Thyroid gland (tissue), 4 donors: ENCODE results near the gene PLEKHG7. TPM values are rescaled to one million over a fixed set of nuclear protein-coding genes. Genes with fewer than 3 reads are reported as not detected.
"Not testable (repeated sequence)": the region's sequence is repeated elsewhere in the genome, so short reads cannot be mapped to it uniquely, and the experiment has no call there.

ENCODE experiments used
- DNase-seq, 2 donors: peaks; one replicate each; pipeline ENCODE4 v3.0.0-alpha.2; 2019
- H3K27ac ChIP-seq, 3 donors: fragments of 200-600 bp; sonication (generic); 1 replicate in 2 of 3; 2 replicates in 1 of 3; pipeline ENCODE4 v1.5.1; 2016 to 2019; ENCODE audit warnings: mild to moderate bottlenecking in 1 of 3, moderate library complexity in 1 of 3
- H3K27me3 ChIP-seq: fragments of 200-600 bp; sonication (generic); one replicate; pipeline ENCODE4 v1.5.1; 2019
- H3K36me3 ChIP-seq, 2 donors: fragments of 200-600 bp; sonication (generic); one replicate each; pipeline ENCODE4 v1.5.1; 2016 to 2019
- H3K4me1 ChIP-seq, 2 donors: fragments of 200-600 bp; sonication (generic); one replicate each; pipeline ENCODE4 v1.5.1; 2017 to 2019
- H3K4me3 ChIP-seq, 3 donors: fragments of 200-600 bp; sonication (generic); replicated peaks in 1 of 3; 1 replicate in 2 of 3; 2 replicates in 1 of 3; pipeline ENCODE4 v1.5.1; 2016; ENCODE audit warnings: mild to moderate bottlenecking in 1 of 3
- H3K9me3 ChIP-seq: fragments of 200-600 bp; sonication (generic); one replicate; pipeline ENCODE4 v1.5.1; 2017
- CTCF ChIP-seq, 6 experiments: fragments of 200-600 bp in 3 of 6; fragments of 450-650 bp in 3 of 6; sonication (generic) in 3 of 6; IDR thresholded peaks; one replicate each; pipeline ENCODE4 v1.5.1; 2016 to 2019; ENCODE audit warnings: antibody characterized with exemption in 6 of 6, mild to moderate bottlenecking in 2 of 6, inconsistent platforms in 1 of 6, moderate library complexity in 1 of 6
- POLR2A ChIP-seq, 2 donors: fragments of 450-650 bp; IDR thresholded peaks; one replicate each; pipeline ENCODE4 v1.6.1; 2017; ENCODE audit warnings: antibody characterized with exemption in 2 of 2, mild to moderate bottlenecking in 2 of 2, moderate library complexity in 1 of 2
- WGBS, 2 donors: methylation state at CpG; one replicate each; pipeline ENCODE4 v1.1.5; 2017; 5-methylcytosine and 5-hydroxymethylcytosine counted together
- intact Hi-C: fragments of 100-400 bp; cut with DNase I; formaldehyde crosslinking; loops from one replicate; pipeline ENCODE4 v1.15.1; 2023
- total RNA-seq, 4 donors: library from RNA; depleted of rRNA; stranded (reverse); fragments of >200 nt; gene quantifications; one replicate each; pipeline ENCODE4 v1.2.3, GENCODE V29; 2016

The PLEKHG7 gene
- total RNA-seq, 4 donors from 2014 or later: not detected

- Histone ChIP-seq H3K9me3 (no peaks in the 10 kb centered on the region), H3K27ac (no peak overlapping the region), H3K27me3 (no peaks in the 10 kb centered on the region), H3K4me1 (peaks cover 19 to 20% of the 10 kb centered on the region in 2 donors), H3K4me3 (no peak overlapping the region), H3K36me3 (no peaks in the 10 kb centered on the region)
- intact Hi-C loops: loop anchor here (10.0 kb wide), 2 partner anchors 74 to 1284 kb away; no protein-coding TSS in a partner anchor
- 97 to 98% methylated on average over 2 of the region's 2 CpGs for WGBS, 2 donors
- DNase-seq: no peak
- TF ChIP-seq CTCF (IDR thresholded peaks at IDR 0.05) (no peak), POLR2A (IDR thresholded peaks at IDR 0.05) (no peak)
Measured at GRCh38 chr12:92658611-92659010, 44.2 kb upstream of the PLEKHG7 start.

GRCh38 chr12:92661269-92661668 lies 41.5 kb upstream of the PLEKHG7 start:
- no peak for TF ChIP-seq CTCF (IDR thresholded peaks at IDR 0.05)
- no peak for TF ChIP-seq POLR2A (IDR thresholded peaks at IDR 0.05)
- Histone ChIP-seq H3K4me1 (no peaks in the 10 kb centered on the region), H3K27ac (no peak overlapping the region), H3K36me3 (no peaks in the 10 kb centered on the region), H3K9me3 (no peaks in the 10 kb centered on the region), H3K4me3 (no peak overlapping the region), H3K27me3 (no peaks in the 10 kb centered on the region)
- no peak for DNase-seq
- 94 to 95% methylated on average over 6 of the region's 6 CpGs for WGBS, 2 donors
- intact Hi-C loops: no loop called here

GRCh38 chr12:92665496-92665895 lies 37.3 kb upstream of the PLEKHG7 start:
- 98 to 100% methylated on average over 2 of the region's 2 CpGs for WGBS, 2 donors
- intact Hi-C loops: no loop called here
- Histone ChIP-seq H3K4me1 (no peaks in the 10 kb centered on the region), H3K9me3 (no peaks in the 10 kb centered on the region), H3K4me3 (no peak overlapping the region), H3K36me3 (no peaks in the 10 kb centered on the region), H3K27ac (no peak overlapping the region), H3K27me3 (no peaks in the 10 kb centered on the region)
- DNase-seq: no peak
- TF ChIP-seq CTCF (IDR thresholded peaks at IDR 0.05): no peak
- no peak for TF ChIP-seq POLR2A (IDR thresholded peaks at IDR 0.05)

GRCh38 chr12:92668739-92669138 lies 34.0 kb upstream of the PLEKHG7 start:
- no peak overlapping the region for H3K27ac ChIP-seq
- DNase-seq: no peak
- no peak overlapping the region for H3K4me3 ChIP-seq
- H3K4me1 ChIP-seq: no peaks in the 10 kb centered on the region
- no peaks in the 10 kb centered on the region for H3K27me3 ChIP-seq
- H3K9me3 ChIP-seq: no peaks in the 10 kb centered on the region
- no peaks in the 10 kb centered on the region for H3K36me3 ChIP-seq
- intact Hi-C loops: no loop called here
- TF ChIP-seq POLR2A (IDR thresholded peaks at IDR 0.05): no peak
- TF ChIP-seq CTCF (IDR thresholded peaks at IDR 0.05): no peak

GRCh38 chr12:92671524-92671923 lies 31.3 kb upstream of the PLEKHG7 start:
- H3K4me3 ChIP-seq, DNase-seq, H3K27me3 ChIP-seq, intact Hi-C loops, H3K36me3 ChIP-seq, H3K9me3 ChIP-seq, H3K27ac ChIP-seq, H3K4me1 ChIP-seq: not testable (repeated sequence)
- WGBS, 2 donors: 95 to 97% methylated on average over 11 of the region's 11 CpGs

- DNase-seq: no peak
- Histone ChIP-seq H3K4me3 (no peak overlapping the region), H3K9me3 (no peaks in the 10 kb centered on the region), H3K27me3 (no peaks in the 10 kb centered on the region), H3K4me1 (no peaks in the 10 kb centered on the region), H3K36me3 (no peaks in the 10 kb centered on the region), H3K27ac (no peak overlapping the region)
- no peak for TF ChIP-seq CTCF (IDR thresholded peaks at IDR 0.05)
- TF ChIP-seq POLR2A (IDR thresholded peaks at IDR 0.05): no peak
- intact Hi-C loops: no loop called here
- 94 to 96% methylated on average over 3 of the region's 3 CpGs for WGBS, 2 donors
Measured at GRCh38 chr12:92673756-92674155, 29.0 kb upstream of the PLEKHG7 start.
